GM19455 (cell line): Measurements from ENCODE around the gene NR2F6.

Source experiments
- ATAC-seq: cut with Tn5 transposase; IDR thresholded peaks from one replicate; pipeline ENCODE4 v1.9.1; 2021; ENCODE audit not compliant: unreplicated experiment

NR2F6 gene

GRCh38 chr19:17264641-17264979 lies 18.9 kb upstream of the NR2F6 start, which contains the start of gene USHBP1:
USHBP1 (minus strand) TSS chr19:17264745; CDS start chr19:17264299, 446 bp downstream.
- ATAC-seq = no peak

GRCh38 chr19:17263712-17264640 lies 18.3 kb upstream of the NR2F6 start:
- no peak for ATAC-seq

- no peak for ATAC-seq
These were observed 16.8 kb upstream of the NR2F6 start for GRCh38 chr19:17262557-17262956.

GRCh38 chr19:17260842-17261325 lies 15.2 kb upstream of the NR2F6 start:
- ATAC-seq = peak; percentile 68

GRCh38 chr19:17259934-17260333 lies 14.2 kb upstream of the NR2F6 start:
- no peak for ATAC-seq

GRCh38 chr19:17259118-17259780 lies 13.5 kb upstream of the NR2F6 start:
- ATAC-seq = no peak

- no peak for ATAC-seq
These were observed 10.4 kb upstream of the NR2F6 start for GRCh38 chr19:17256130-17256529.

GRCh38 chr19:17255150-17255621 lies 9.5 kb upstream of the NR2F6 start:
- ATAC-seq = no peak

GRCh38 chr19:17254636-17255035 lies 8.9 kb upstream of the NR2F6 start:
- ATAC-seq = no peak

- ATAC-seq = no peak
These were observed 4.3 kb upstream of the NR2F6 start for GRCh38 chr19:17249887-17250548.

- no peak for ATAC-seq
These were observed 2.5 kb upstream of the NR2F6 start for GRCh38 chr19:17248011-17248776.

- no peak for ATAC-seq
These were observed 1.1 kb upstream of the NR2F6 start for GRCh38 chr19:17246681-17247425.

- ATAC-seq = peak; percentile 14
These were observed 843 bp downstream of the NR2F6 start for GRCh38 chr19:17244618-17245534.

- ATAC-seq = no peak
These were observed 1.7 kb downstream of the NR2F6 start for GRCh38 chr19:17243830-17244617.

- ATAC-seq = no peak
These were observed 2.4 kb downstream of the NR2F6 start for GRCh38 chr19:17243211-17243829.

- no peak for ATAC-seq
These were observed 3.1 kb downstream of the NR2F6 start for GRCh38 chr19:17242431-17243208.

GRCh38 chr19:17240826-17241399 lies 4.8 kb downstream of the NR2F6 start:
- ATAC-seq = no peak
